ENCODE results near the gene TPX2. TPM values are rescaled to one million over a fixed set of nuclear protein-coding genes. Genes with fewer than 3 reads are reported as not detected.

Gene TPX2
- polyA plus RNA-seq, 2 of the 4 experiments (the other 2 are of a cell fraction), result 92.9 TPM

DNA sequence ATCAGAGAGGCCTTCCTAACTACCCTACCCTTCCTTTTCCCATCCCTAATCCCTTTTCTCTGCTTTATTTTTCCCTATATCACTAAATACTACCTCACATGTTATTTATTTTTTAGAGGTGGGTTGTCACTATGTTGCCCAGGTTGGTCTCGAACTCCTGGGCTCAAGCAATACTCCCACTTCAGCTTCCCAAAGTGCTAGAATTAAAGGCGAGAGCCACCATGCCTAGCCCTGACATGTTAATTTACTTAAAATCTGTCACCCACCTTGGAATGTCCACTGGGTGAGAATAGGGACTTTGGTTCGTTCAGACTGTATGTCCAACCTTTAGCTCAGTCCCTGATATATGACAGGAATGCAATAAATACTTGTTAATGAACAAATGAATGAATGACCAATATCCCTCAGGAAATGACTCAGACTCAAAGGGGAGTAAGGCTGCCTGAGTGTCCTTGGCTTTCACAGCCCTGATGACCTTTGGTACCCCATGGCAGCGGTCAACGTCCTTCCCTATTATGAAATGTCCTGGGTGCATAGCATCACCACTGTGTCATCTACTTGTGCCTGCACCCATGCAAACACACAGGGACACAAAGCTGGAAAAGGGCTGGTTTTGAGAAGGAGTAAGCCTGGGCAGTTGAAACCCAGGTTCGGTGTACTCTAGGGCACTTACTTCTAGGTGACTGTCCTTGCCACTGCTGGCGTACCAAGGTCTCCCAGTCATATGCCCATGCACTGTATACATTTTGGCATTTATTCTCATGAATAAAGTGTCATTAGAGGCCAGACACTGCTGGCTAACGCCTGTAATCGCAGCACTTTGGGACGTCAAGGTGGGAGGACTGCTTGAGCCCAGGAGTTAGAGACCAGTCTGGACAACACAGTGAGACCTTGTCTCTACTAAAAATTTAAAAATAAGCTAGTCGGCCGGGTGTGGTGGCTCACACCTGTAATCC, 43.0 kb upstream of the TPX2 start (continued):
- TF ChIP-seq HES2 (IDR thresholded peaks at IDR 0.05), result peak; percentile 56
- no peak for TF ChIP-seq ZFP36 (IDR thresholded peaks at IDR 0.05; ENCODE audit: borderline replicate concordance, partially characterized antibody)
- TF ChIP-seq MAFK (IDR thresholded peaks at IDR 0.05; ENCODE audit: partially characterized antibody), result no peak
- TF ChIP-seq EHF (CRISPR knock-in tag; IDR thresholded peaks at IDR 0.05), result no peak; the same call in 1 of the 2 replicates
- peak; percentile 96 for TF ChIP-seq JUNB (IDR thresholded peaks at IDR 0.05)
- no peak for TF ChIP-seq SREBF2 (IDR thresholded peaks at IDR 0.05)
- no peak for TF ChIP-seq TP53 (CRISPR knock-in tag; IDR thresholded peaks at IDR 0.05)
- no peak for TF ChIP-seq FOSB (CRISPR knock-in tag; IDR thresholded peaks at IDR 0.05)
- no peak for TF ChIP-seq RFX5 (IDR thresholded peaks at IDR 0.05)
- no peak; the same call in 1 of the 2 replicates for TF ChIP-seq FOXS1 (CRISPR knock-in tag; IDR thresholded peaks at IDR 0.05)
- peak; percentile 36; the same call in 2 of the 3 replicates for TF ChIP-seq SMC3 (IDR thresholded peaks at IDR 0.05)
- peak; percentile 88 for TF ChIP-seq RARB (CRISPR knock-in tag; IDR thresholded peaks at IDR 0.05)
- TF ChIP-seq CHD2 (IDR thresholded peaks at IDR 0.05; ENCODE audit: low read length, partially characterized antibody), result no peak
- TF ChIP-seq KDM1A (IDR thresholded peaks at IDR 0.05; ENCODE audit: low read depth), result no peak
- TF ChIP-seq ZSCAN20 (CRISPR knock-in tag; IDR thresholded peaks at IDR 0.05), result no peak
- no peak for TF ChIP-seq EHMT2 (IDR thresholded peaks at IDR 0.05; ENCODE audit: low read depth)
- no peak for TF ChIP-seq USF2 (IDR thresholded peaks at IDR 0.05)
- TF ChIP-seq, protein P1, sequence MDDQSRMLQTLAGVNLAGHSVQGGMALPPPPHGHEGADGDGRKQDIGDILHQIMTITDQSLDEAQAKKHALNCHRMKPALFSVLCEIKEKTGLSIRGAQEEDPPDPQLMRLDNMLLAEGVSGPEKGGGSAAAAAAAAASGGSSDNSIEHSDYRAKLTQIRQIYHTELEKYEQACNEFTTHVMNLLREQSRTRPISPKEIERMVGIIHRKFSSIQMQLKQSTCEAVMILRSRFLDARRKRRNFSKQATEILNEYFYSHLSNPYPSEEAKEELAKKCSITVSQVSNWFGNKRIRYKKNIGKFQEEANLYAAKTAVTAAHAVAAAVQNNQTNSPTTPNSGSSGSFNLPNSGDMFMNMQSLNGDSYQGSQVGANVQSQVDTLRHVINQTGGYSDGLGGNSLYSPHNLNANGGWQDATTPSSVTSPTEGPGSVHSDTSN (IDR thresholded peaks at IDR 0.05), result peak; percentile 71
- peak; percentile 94 for TF ChIP-seq GATA3 (IDR thresholded peaks at IDR 0.05; ENCODE audit: borderline replicate concordance)
- TF ChIP-seq CBX8 (IDR thresholded peaks at IDR 0.05), result no peak
- TF ChIP-seq PHF8 (IDR thresholded peaks at IDR 0.05; ENCODE audit: borderline replicate concordance, low read depth), result no peak
- no peak; the same call in 1 of the 2 replicates for TF ChIP-seq HOXB5 (CRISPR knock-in tag; IDR thresholded peaks at IDR 0.05)
- TF ChIP-seq BHLHE40 (IDR thresholded peaks at IDR 0.05; ENCODE audit: low read depth, low read length), result no peak
- TF ChIP-seq POLR2AphosphoS2 (conservative IDR thresholded peaks at IDR 0.05; ENCODE audit: low read length), result no peak
- TF ChIP-seq CTCF (IDR thresholded peaks at IDR 0.05), result no peak
- TF ChIP-seq ESRRA (IDR thresholded peaks at IDR 0.05; ENCODE audit: borderline replicate concordance, low read length), result peak; percentile 95
- TF ChIP-seq EP300 (IDR thresholded peaks at IDR 0.05), result peak; percentile 90 to 97; a peak in 4 of 5 replicates
- TF ChIP-seq, protein P2, sequence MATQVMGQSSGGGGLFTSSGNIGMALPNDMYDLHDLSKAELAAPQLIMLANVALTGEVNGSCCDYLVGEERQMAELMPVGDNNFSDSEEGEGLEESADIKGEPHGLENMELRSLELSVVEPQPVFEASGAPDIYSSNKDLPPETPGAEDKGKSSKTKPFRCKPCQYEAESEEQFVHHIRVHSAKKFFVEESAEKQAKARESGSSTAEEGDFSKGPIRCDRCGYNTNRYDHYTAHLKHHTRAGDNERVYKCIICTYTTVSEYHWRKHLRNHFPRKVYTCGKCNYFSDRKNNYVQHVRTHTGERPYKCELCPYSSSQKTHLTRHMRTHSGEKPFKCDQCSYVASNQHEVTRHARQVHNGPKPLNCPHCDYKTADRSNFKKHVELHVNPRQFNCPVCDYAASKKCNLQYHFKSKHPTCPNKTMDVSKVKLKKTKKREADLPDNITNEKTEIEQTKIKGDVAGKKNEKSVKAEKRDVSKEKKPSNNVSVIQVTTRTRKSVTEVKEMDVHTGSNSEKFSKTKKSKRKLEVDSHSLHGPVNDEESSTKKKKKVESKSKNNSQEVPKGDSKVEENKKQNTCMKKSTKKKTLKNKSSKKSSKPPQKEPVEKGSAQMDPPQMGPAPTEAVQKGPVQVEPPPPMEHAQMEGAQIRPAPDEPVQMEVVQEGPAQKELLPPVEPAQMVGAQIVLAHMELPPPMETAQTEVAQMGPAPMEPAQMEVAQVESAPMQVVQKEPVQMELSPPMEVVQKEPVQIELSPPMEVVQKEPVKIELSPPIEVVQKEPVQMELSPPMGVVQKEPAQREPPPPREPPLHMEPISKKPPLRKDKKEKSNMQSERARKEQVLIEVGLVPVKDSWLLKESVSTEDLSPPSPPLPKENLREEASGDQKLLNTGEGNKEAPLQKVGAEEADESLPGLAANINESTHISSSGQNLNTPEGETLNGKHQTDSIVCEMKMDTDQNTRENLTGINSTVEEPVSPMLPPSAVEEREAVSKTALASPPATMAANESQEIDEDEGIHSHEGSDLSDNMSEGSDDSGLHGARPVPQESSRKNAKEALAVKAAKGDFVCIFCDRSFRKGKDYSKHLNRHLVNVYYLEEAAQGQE (IDR thresholded peaks at IDR 0.05), result no peak
- TF ChIP-seq HEYL (CRISPR knock-in tag; IDR thresholded peaks at IDR 0.05), result no peak
- TF ChIP-seq HOXB13 (CRISPR knock-in tag; IDR thresholded peaks at IDR 0.05; ENCODE audit: low read depth), result 0 out of 2 replicates have a peak, but pooled peaks have one; percentile 16
- TF ChIP-seq FOSL2 (IDR thresholded peaks at IDR 0.05), result peak; percentile 88
- TF ChIP-seq FOSL2 (CRISPR knock-in tag; IDR thresholded peaks at IDR 0.05), result peak; percentile 94
